ENCODE results near the gene ZSCAN1.

Gene ZSCAN1

DNA sequence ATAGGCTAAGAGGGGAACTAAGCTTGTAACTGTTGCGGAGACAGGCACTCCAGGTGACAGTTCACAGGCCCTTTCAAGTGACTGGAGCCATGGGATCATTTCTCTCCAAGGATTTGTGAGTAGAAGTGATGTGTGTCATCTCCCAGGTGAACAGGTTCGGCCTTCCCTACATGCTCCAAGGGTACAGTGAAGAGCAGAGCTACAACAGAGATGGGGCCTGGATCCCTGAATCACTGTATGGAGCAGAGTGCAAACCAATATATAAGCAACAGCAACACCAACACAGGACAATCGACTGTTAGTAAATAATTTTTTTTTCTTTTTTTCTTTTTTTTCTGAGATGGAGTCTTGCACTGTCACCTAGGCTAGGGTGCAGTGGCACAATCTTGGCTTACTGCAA, 49.2 kb downstream of the ZSCAN1 start:
- in situ Hi-C loops (cut with HindIII; ENCODE audit: low sequenced_read_pairs): no loop called here

DNA sequence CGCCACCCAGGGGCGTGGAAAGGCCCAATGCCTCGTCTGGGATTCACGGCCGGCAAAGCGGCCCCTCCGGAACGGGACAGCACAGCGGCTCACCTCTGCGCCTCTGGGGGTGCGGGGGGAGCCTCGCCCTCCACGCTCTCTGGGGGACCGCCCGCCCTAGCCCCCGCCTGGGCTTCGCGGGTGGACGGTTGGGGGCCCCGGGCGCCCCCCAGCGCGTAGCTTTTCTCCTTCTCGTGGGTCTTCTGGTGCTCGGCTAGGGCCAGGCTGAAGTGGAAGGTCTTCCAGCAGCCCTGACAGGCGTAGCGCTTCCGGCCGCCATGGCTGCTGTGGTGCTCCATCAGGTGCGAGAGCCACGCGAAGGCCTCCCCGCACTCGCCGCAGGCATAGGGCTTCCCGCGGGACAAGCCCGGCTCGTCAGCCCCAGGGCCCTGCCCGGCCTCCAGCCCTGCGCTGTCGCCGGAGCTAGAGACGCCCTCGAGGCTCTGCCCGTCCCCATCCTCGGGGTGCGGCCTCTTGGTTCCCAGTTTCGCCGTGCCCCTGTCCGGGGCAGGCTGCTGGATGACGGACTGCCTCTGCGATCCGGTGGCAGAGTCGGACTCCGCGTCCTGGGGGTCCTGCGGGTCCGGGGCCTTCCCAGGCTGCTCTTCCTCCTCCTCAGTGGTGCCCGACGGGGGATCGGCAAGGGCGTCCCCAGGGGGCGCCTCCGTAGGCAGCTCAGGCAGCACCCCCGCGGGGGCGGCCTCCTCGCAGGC, 50.9 kb downstream of the ZSCAN1 start:
- in situ Hi-C loops (cut with HindIII; ENCODE audit: low sequenced_read_pairs): no loop called here

- in situ Hi-C loops (cut with HindIII; ENCODE audit: low sequenced_read_pairs): no loop called here
Observed at GRCh38 chr19:58085348-58085875, 51.6 kb downstream of the ZSCAN1 start.

DNA sequence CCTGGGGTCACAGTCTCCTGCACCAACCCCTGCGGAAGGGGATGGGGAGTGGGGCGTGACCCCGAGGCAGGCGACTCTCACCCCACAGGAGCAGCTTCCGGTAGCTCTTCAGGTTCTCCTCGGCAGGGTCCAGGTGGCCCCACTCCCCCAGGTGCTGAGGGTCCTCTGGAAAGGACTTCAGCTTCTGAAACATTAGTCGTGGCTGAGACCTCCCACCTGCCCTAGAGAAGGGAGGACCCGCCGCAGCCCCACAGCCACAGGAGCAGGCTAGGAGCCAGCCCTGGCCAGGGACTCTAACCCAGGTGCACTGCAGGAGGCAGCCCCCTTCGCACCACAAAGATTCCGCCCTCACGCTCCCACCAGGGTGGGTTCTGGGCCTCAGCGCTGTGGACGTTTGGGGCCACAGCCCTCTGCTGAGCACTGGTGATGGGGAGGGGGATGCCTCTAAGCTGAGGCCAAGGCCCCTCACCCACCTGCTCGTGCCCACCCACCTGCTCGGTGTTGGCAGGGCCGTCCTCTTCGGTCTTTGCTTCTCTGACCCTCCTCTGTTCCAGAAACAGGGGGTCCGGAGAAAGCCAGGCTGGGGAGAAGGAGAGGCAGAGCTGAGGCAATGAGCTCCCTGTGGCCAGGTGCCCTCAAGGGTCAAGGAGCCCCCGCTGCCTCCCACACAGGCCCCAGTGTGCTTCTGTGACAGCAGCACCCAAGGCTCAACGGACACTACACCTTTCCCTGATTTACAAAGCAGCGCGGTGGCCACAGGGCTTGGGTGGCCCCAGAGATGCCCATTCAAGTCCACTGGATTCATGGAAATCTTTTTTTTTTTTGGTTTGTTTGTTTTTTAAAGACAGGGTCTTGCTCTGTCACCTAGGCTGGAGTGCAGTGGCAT, 53.2 kb downstream of the ZSCAN1 start:
- in situ Hi-C loops (cut with HindIII; ENCODE audit: low sequenced_read_pairs): no loop called here

GRCh38 chr19:58088521-58089052, 54.8 kb downstream of the ZSCAN1 start:
- in situ Hi-C loops (cut with HindIII; ENCODE audit: low sequenced_read_pairs): no loop called here

DNA sequence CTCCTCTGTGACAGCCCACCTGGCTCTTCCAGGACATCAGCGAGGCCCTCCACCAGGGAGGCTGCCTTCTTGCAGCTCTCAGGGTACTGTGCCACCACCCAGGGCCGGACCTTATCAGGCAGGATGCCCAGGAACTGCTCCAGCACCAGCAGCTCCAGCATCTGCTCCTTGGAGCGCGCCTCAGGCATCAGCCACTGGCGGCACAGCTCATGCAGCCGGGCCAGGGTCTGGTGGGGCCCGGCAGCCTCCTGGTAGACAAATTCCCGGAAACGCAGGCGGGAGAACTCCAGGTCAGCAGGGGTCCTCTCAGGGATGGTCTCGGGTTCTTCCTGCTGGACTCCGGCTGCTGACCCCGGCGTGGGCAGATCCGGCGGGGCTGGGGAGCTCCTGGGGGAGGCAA, 56.0 kb downstream of the ZSCAN1 start:
- in situ Hi-C loops (cut with HindIII; ENCODE audit: low sequenced_read_pairs): no loop called here

GRCh38 chr19:58091251-58091995, 57.6 kb downstream of the ZSCAN1 start:
- in situ Hi-C loops (cut with HindIII; ENCODE audit: low sequenced_read_pairs): no loop called here

GRCh38 chr19:58093071-58093470, 59.2 kb downstream of the ZSCAN1 start:
- in situ Hi-C loops (cut with HindIII; ENCODE audit: low sequenced_read_pairs): no loop called here

GRCh38 chr19:58095328-58095727, 61.5 kb downstream of the ZSCAN1 start:
- in situ Hi-C loops (cut with HindIII; ENCODE audit: low sequenced_read_pairs): no loop called here

- in situ Hi-C loops (cut with HindIII; ENCODE audit: low sequenced_read_pairs): no loop called here
Observed at GRCh38 chr19:58096884-58097283, 63.1 kb downstream of the ZSCAN1 start.

GRCh38 chr19:58097349-58097748, 63.5 kb downstream of the ZSCAN1 start:
- in situ Hi-C loops (cut with HindIII; ENCODE audit: low sequenced_read_pairs): no loop called here

DNA sequence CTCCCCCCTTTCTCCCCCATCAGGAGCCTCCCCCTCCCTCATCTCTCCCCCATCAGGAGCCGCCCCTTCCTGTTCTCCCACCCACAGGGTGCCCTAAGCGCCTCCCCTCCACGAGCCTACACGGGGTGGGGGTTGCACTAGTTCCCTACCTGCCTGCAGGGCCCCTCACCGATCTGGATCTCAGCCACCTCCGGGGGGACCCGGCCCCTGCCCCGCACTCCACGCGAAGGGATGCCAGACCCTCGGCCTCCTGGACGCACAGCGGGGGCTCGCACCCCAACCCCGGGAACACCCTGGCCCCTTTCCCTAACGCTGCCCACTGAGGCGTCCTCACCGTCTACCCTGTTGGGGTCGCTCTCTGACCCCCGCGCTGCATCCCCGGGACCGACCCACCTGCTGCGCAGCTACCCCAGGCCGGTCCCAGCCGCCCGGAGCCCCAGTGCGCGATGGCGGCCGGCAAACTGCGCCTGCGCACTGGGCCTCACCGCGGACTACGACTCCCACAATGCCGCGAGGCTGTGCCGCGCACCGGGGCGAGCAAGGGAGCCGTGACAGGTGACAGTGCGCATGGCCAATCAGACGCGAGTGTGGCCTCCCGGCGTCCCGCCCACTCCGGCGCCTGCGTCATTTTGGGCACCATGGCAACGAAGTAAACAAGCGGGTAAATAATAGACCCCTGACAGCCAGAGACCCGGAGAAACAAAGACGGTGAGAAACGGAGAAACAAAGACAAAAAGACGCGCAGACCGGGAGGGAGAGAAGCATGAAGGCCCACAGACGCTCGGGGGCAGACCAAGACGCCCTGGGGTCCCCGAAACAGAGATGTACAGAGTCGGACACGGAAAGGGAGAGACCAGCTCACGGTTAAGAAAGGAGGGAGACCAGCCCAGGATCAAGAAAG, 64.2 kb downstream of the ZSCAN1 start, which contains the start of gene ZSCAN18:
Gene ZSCAN18 (minus strand): TSS at position 451 of the 901 bp plus-strand sequence. CDS start 7,964 bp downstream, outside the sequence.
- in situ Hi-C loops (cut with HindIII; ENCODE audit: low sequenced_read_pairs): no loop called here

- in situ Hi-C loops (cut with HindIII; ENCODE audit: low sequenced_read_pairs): no loop called here
Observed at GRCh38 chr19:58098682-58098998, 64.8 kb downstream of the ZSCAN1 start.

Data from DLD1 (cell line).